Measurements from ENCODE around the gene ZCCHC8.
"Not testable (repeated sequence)": the region's sequence is repeated elsewhere in the genome, so short reads cannot be mapped to it uniquely, and the experiment has no call there.

Gene ZCCHC8

DNA sequence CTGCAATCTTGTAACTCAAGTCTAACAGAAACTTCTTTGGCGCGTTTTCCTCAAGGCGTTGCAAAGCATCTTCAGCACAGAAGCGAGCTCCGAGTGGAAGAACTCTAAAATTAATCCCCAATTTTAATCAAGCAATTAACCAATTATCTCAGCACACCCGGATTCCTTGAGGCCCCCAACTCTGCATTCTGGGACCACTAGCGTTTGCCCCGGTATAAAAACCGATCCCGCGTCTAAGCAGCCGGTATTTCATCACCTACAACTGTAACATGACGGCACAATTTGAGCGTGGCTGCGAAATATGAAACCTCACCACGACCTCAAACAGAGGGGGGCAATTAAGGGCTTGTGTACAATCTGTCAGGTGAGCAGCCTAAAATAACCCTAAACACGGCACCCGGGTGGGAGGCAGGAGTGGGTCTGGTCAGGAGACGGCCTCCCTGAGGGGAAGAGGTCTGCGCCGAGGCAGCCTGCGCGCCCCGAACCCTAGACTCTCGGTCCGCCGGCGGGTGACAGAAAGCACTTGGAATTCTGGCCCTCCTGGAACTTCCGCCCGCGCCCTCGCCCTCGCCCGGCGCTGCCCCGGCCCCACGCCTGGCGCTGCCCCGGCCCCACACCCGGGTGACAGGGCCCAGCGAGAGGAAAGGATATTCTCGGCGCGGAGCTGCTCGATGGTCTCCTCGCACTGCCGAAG lies 594 bp downstream of the ZCCHC8 start:
- no peak for DNase-seq (ENCODE audit: low read depth)

DNA sequence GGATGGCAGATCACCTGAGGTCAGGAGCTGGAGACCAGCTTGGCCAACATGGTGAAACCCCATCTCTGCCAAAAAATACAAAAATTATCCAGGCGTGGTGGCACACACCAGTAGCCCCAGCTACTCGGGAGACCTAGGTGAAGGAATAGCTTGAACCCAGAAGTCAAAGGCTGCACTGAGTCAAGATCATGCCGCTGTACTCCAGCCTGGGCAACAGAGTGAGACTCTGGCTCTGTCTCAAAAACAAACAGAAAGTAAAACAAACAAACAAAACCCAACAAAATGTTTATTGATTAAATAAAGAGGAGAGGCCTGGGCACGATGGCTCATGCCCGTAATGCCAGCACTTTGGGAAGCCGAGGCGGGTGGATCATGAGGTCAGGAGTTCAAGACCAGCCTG lies 5.5 kb downstream of the ZCCHC8 start:
- no peak overlapping the region for H3K4me3 ChIP-seq (ENCODE audit: low read depth, low read length)
- no peak for DNase-seq (ENCODE audit: low read depth)
- TF ChIP-seq, protein P1, sequence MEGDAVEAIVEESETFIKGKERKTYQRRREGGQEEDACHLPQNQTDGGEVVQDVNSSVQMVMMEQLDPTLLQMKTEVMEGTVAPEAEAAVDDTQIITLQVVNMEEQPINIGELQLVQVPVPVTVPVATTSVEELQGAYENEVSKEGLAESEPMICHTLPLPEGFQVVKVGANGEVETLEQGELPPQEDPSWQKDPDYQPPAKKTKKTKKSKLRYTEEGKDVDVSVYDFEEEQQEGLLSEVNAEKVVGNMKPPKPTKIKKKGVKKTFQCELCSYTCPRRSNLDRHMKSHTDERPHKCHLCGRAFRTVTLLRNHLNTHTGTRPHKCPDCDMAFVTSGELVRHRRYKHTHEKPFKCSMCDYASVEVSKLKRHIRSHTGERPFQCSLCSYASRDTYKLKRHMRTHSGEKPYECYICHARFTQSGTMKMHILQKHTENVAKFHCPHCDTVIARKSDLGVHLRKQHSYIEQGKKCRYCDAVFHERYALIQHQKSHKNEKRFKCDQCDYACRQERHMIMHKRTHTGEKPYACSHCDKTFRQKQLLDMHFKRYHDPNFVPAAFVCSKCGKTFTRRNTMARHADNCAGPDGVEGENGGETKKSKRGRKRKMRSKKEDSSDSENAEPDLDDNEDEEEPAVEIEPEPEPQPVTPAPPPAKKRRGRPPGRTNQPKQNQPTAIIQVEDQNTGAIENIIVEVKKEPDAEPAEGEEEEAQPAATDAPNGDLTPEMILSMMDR (IDR thresholded peaks at IDR 0.05; ENCODE audit: control insufficient read depth, extremely low read depth, insufficient read depth) = no peak

More for the DNA sequence above, 594 bp downstream of the ZCCHC8 start:
- TF ChIP-seq, protein P1 (IDR thresholded peaks at IDR 0.05; ENCODE audit: control insufficient read depth, extremely low read depth, insufficient read depth) = no peak
- peak overlapping the region; percentile 83 for H3K4me3 ChIP-seq (ENCODE audit: low read depth, low read length)

DNA sequence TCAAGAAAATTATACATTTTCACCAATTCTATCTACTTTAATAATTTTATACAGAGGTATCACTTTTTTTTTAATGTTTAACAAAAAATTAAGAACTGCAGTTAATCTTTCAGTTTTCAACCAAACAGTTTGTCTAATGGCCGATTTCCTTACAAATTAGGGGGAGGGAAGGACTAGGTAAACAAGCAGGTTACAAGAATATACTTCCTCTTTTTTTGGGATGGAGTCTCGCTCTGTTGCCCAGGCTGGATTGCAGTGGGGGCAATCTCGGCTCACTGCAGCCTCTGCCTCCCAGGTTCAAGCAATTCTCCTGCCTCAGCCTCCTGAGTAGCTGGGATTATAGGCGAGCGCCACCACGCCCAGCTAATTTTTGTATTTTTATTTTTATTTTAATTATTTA lies 7.5 kb downstream of the ZCCHC8 start:
- not testable (repeated sequence) for DNase-seq (ENCODE audit: low read depth); H3K4me3 ChIP-seq (ENCODE audit: low read depth, low read length)

DNA sequence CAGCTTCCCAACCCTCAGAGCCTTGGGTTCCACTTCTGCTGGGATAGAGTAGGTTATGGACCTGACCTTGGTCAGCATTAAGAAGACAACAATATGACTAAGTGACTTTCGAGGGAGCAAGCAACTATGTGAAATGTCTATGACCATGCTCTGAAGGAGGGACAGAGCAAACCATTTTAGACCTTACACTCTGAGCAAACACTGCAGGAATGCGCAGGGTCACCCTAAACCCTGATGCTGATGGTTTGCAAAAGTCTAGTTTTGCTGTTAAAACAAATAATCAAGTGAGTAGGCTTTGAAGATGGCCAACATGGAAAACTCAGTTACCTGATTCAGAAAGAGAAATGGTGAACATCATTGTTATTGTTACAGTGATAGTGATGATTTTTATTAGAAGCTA lies 8.7 kb downstream of the ZCCHC8 start:
- TF ChIP-seq, protein P1 (IDR thresholded peaks at IDR 0.05; ENCODE audit: control insufficient read depth, extremely low read depth, insufficient read depth) = no peak
- no peak overlapping the region for H3K4me3 ChIP-seq (ENCODE audit: low read depth, low read length)
- no peak for DNase-seq (ENCODE audit: low read depth)

DNA sequence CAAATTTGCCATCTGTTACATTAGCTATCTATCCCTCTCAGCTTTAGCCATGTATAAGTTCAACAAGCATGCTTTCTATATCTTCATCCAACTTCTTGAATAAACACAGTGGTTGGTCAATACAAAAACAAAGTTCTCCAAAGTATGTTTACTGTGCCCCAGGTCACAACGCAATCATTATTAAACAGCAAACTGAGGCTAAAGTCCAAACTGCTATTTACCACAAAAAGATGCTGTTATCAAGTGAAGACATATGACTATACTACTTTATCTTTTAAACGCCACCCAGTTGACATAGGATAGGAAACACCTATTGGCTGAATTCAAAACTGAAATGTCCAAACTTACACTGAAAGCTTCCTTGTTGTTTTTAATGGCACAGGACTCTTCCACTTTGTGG lies 11.7 kb downstream of the ZCCHC8 start:
- no peak for DNase-seq (ENCODE audit: low read depth)
- H3K4me3 ChIP-seq (ENCODE audit: low read depth, low read length) = no peak overlapping the region
- TF ChIP-seq, protein P1 (IDR thresholded peaks at IDR 0.05; ENCODE audit: control insufficient read depth, extremely low read depth, insufficient read depth) = no peak

DNA sequence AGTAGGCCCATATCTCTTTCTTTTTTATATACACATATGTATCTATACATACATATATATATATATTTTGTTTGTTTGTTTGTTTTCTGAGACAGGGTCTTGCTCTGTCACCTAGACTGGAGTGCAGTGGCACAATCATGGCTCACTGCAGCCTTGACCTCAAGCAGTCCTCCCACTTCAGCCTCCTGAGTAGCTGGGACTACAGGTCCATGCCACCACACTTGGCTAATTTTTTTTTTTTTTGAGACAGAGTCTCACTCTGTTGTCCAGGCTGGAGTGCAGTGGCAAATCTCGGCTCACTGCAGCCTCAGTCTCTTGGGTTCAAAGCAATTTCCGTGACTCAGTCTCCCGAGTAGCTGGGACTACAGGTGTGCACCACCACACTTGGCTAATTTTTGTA lies 12.9 kb downstream of the ZCCHC8 start:
- DNase-seq (ENCODE audit: low read depth); H3K4me3 ChIP-seq (ENCODE audit: low read depth, low read length): not testable (repeated sequence)

DNA sequence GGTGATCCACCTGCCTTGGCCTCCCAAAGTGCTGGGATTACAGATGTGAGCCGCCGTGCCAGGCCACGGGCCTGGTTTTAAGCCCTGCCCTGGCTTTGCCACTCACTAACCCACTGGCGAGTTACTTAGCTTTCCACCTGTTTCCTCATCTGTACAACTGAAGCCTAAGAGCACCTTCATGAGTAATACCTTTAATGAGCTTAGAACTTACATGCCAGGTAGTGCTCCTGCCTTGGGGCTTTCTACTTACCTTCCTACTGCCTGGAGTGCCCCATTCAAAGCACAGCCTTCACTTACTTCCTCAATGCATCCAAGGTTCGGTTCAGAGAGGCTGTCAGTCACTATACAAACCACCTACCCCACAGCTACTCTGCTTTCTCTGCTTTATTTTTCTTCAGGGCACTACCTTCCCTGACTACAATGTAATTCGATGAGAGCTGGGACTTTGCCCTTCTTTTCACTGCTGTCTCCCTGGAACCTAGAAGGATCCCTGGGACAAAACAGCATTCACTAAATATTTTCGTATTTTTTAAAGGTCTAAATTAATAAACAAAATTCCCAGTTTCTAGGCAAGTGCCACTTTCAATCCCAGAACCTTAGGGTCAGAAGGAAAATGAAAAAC lies 13.8 kb downstream of the ZCCHC8 start:
- no peak overlapping the region for H3K4me3 ChIP-seq (ENCODE audit: low read depth, low read length)
- TF ChIP-seq, protein P1 (IDR thresholded peaks at IDR 0.05; ENCODE audit: control insufficient read depth, extremely low read depth, insufficient read depth) = no peak
- no peak for DNase-seq (ENCODE audit: low read depth)

DNA sequence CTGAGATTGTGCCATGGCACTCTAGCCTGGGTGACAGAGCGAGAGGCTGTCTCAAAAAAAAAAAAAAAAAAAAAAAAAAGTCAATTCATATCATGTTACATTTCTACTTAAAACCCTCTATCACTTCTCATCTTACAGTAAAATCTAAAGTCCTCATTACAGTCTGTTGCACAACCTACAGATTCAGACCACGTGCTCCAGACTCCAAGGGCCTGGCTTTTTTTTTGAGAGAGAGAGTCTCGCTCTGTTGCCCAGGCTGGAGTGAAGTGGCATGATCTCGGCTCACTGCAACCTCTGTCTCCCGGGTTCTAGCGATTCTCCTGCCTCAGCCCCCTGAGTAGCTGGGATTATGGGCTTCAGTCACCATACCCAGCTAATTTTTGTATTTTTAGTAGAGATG lies 14.4 kb downstream of the ZCCHC8 start:
- H3K4me3 ChIP-seq (ENCODE audit: low read depth, low read length); DNase-seq (ENCODE audit: low read depth): not testable (repeated sequence)

DNA sequence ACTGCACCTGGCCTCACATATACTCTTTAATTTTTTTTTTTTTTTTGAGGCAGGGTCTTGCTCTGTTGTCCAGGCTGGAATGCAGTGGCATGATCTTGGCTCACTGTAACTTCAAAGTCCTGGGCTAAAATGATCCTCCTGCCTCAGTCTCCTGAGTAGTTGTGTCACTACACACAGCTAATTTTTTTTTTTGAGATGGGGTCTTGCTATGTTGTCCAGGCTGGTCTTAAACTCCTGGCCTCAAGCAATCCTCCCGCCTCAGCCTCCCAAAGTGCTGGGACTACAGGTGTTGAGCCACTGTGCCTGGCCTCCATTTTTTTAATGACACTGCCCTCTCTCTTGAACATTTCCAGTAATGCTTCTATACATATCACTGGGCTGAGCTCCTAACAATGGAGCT lies 16.3 kb downstream of the ZCCHC8 start:
- not testable (repeated sequence) for H3K4me3 ChIP-seq (ENCODE audit: low read depth, low read length); DNase-seq (ENCODE audit: low read depth)
